IMR-90 (cell line): ENCODE results near the gene HCN2. TPM values are rescaled to one million over a fixed set of nuclear protein-coding genes. Genes with fewer than 3 reads are reported as not detected.

ENCODE experiments used
- ATAC-seq: fragments of 200-7000 bp; cut with Tn5 transposase; 2 replicates; pipeline ENCODE4 v1.9.1; 2020; ENCODE audit warnings: low read depth, mild to moderate bottlenecking, moderate library complexity
- BruUV-seq: library from RNA; stranded (reverse); fragments of 400-500 nt; replicated peaks from 2 replicates; lab custom pipeline; 2021; lab: Mats Ljungman, UMichigan
- CTCF ChIA-PET: fragments of 300-600 bp; formaldehyde crosslinking; extraction: SDS; loops from one replicate; lab custom pipeline; 2021; ENCODE audit warnings: antibody characterized with exemption; lab: Yijun Ruan, JAX
- POLR2A ChIA-PET: fragments of 300-600 bp; sonication (Branson Sonifier 250); formaldehyde crosslinking; loops from one replicate; lab custom pipeline; 2022; ENCODE audit warnings: antibody characterized with exemption; ENCODE audit not compliant: unreplicated experiment; lab: Charles Lee
- DNase-seq: peaks from one replicate; pipeline ENCODE4 v3.0.0; 2013
- H2AFZ ChIP-seq: replicated peaks from 2 replicates; pipeline ENCODE3; 2013; ENCODE audit warnings: low read length, mild to moderate bottlenecking; ENCODE audit not compliant: poor library complexity
- H2AK5ac ChIP-seq: 2 replicates; pipeline ENCODE4 v1.6.1; 2013; ENCODE audit warnings: low read depth, low read length, inconsistent platforms
- H2AK9ac ChIP-seq: replicated peaks from 2 replicates; pipeline ENCODE3; 2013; ENCODE audit warnings: mild to moderate bottlenecking, low read depth, low read length, moderate library complexity; ENCODE audit not compliant: poor library complexity
- H2BK120ac ChIP-seq: 2 replicates; pipeline ENCODE4 v1.6.1; 2013; ENCODE audit warnings: low read depth, low read length, inconsistent platforms
- H2BK15ac ChIP-seq: 3 replicates; pipeline ENCODE4 v1.6.1; 2013; ENCODE audit warnings: low read depth, low read length, inconsistent platforms
- H2BK20ac ChIP-seq: 2 replicates; pipeline ENCODE4 v1.6.1; 2013; ENCODE audit warnings: low read depth, mild to moderate bottlenecking, inconsistent platforms, low read length, moderate library complexity
- H2BK5ac ChIP-seq: 2 replicates; pipeline ENCODE4 v1.6.1; 2013; ENCODE audit warnings: mild to moderate bottlenecking, low read depth, low read length, inconsistent platforms; ENCODE audit not compliant: poor library complexity, severe bottlenecking
- H3K14ac ChIP-seq: replicated peaks from 2 replicates; pipeline ENCODE4 v1.6.1; 2013; ENCODE audit warnings: low read depth, low read length, inconsistent platforms
- H3K18ac ChIP-seq: 2 replicates; pipeline ENCODE4 v1.6.1; 2013; ENCODE audit warnings: low read depth, low read length, control low read depth
- H3K23ac ChIP-seq: 2 replicates; pipeline ENCODE4 v1.6.1; 2013; ENCODE audit warnings: low read depth, low read length, inconsistent platforms
- H3K27ac ChIP-seq: 2 replicates; pipeline ENCODE4 v1.5.1; 2013; ENCODE audit warnings: mild to moderate bottlenecking, control low read depth, low read length; ENCODE audit not compliant: insufficient read depth
- H3K27me3 ChIP-seq: 2 replicates; pipeline ENCODE4 v1.6.1; 2013; ENCODE audit warnings: low read length; ENCODE audit not compliant: control insufficient read depth, insufficient read depth
- H3K36me3 ChIP-seq: 2 replicates; pipeline ENCODE4 v1.6.1; 2013; ENCODE audit warnings: low read length, mixed read lengths; ENCODE audit not compliant: control insufficient read depth, insufficient read depth
- H3K4ac ChIP-seq: 2 replicates; pipeline ENCODE4 v1.6.1; 2013; ENCODE audit warnings: low read depth, low read length, inconsistent platforms
- H3K4me1 ChIP-seq: 2 replicates; pipeline ENCODE4 v1.6.1; 2013; ENCODE audit warnings: low read length, mixed read lengths; ENCODE audit not compliant: control insufficient read depth, insufficient read depth
- H3K4me2 ChIP-seq: 2 replicates; pipeline ENCODE4 v1.6.1; 2013; ENCODE audit warnings: low read depth, mild to moderate bottlenecking, control low read depth, low read length, moderate library complexity
- H3K4me3 ChIP-seq: 2 replicates; pipeline ENCODE4 v1.5.1; 2013; ENCODE audit warnings: low read depth, mild to moderate bottlenecking, control low read depth, low read length, moderate library complexity; ENCODE audit not compliant: insufficient read depth
- H3K56ac ChIP-seq: 2 replicates; pipeline ENCODE4 v1.6.1; 2013; ENCODE audit warnings: low read length, inconsistent platforms; ENCODE audit not compliant: insufficient read depth; ENCODE audit errors: extremely low read depth
- H3K79me1 ChIP-seq, 2 experiments: 2 replicates each; pipeline ENCODE4 v1.6.1; 2013; ENCODE audit warnings: low read length in 2 of 2, inconsistent platforms in 1 of 2, low read depth in 1 of 2
- H3K9ac ChIP-seq: 2 replicates; pipeline ENCODE4 v1.6.1; 2013; ENCODE audit warnings: low read depth, low read length, control low read depth
- H3K9me1 ChIP-seq: 2 replicates; pipeline ENCODE4 v1.6.1; 2013; ENCODE audit warnings: low read length, inconsistent platforms; ENCODE audit not compliant: insufficient read depth
- H3K9me3 ChIP-seq: 2 replicates; pipeline ENCODE4 v1.6.1; 2013; ENCODE audit warnings: low read length; ENCODE audit not compliant: control insufficient read depth, insufficient read depth
- H4K20me1 ChIP-seq: 2 replicates; pipeline ENCODE4 v1.6.1; 2013; ENCODE audit warnings: low read length, inconsistent platforms; ENCODE audit not compliant: insufficient read depth
- H4K5ac ChIP-seq: 2 replicates; pipeline ENCODE4 v1.6.1; 2013; ENCODE audit warnings: mild to moderate bottlenecking, low read depth, low read length, control low read depth
- H4K8ac ChIP-seq, 2 experiments: 2 replicates each; pipeline ENCODE4 v1.6.1; 2013; ENCODE audit warnings: low read depth in 2 of 2, low read length in 2 of 2, control low read depth in 1 of 2, inconsistent platforms in 1 of 2
- H4K91ac ChIP-seq: 2 replicates; pipeline ENCODE4 v1.6.1; 2013; ENCODE audit warnings: low read depth, low read length, inconsistent platforms; ENCODE audit not compliant: insufficient read depth
- BHLHE40 ChIP-seq: fragments of 150-350 bp; IDR thresholded peaks from 2 replicates; pipeline ENCODE4 v1.6.1; 2016; ENCODE audit warnings: mild to moderate bottlenecking, low read depth, low read length
- CEBPB ChIP-seq: IDR thresholded peaks from 2 replicates; pipeline ENCODE4 v1.6.1; 2012; ENCODE audit warnings: low read depth, low read length, improper control_type of control experiment
- CHD1 ChIP-seq: IDR thresholded peaks from 2 replicates; pipeline ENCODE4 v1.6.1; 2012; ENCODE audit warnings: low read depth, low read length, improper control_type of control experiment
- CTCF ChIP-seq: conservative IDR thresholded peaks from 2 replicates; pipeline ENCODE4 v1.5.1; 2012; ENCODE audit warnings: mild to moderate bottlenecking, low read depth, low read length, improper control_type of control experiment
- ELK1 ChIP-seq: fragments of 150-350 bp; IDR thresholded peaks from 2 replicates; pipeline ENCODE4 v1.6.1; 2016; ENCODE audit warnings: low read depth, mild to moderate bottlenecking, low read length, moderate library complexity, borderline replicate concordance
- FOS ChIP-seq: fragments of 150-350 bp; IDR thresholded peaks from 2 replicates; pipeline ENCODE4 v1.6.1; 2016; ENCODE audit warnings: low read depth, low read length
- MAFK ChIP-seq: IDR thresholded peaks from 2 replicates; pipeline ENCODE4 v1.6.1; 2012; ENCODE audit warnings: low read depth, low read length, improper control_type of control experiment
- MAZ ChIP-seq: IDR thresholded peaks from 2 replicates; pipeline ENCODE4 v1.6.1; 2012; ENCODE audit warnings: low read depth, mild to moderate bottlenecking, low read length, improper control_type of control experiment, moderate library complexity, borderline replicate concordance
- MXI1 ChIP-seq: IDR thresholded peaks from 2 replicates; pipeline ENCODE4 v1.6.1; 2012; ENCODE audit warnings: low read depth, mild to moderate bottlenecking, low read length, moderate library complexity, borderline replicate concordance
- NFE2L2 ChIP-seq: fragments of 150-350 bp; IDR thresholded peaks from 2 replicates; pipeline ENCODE4 v1.6.1; 2016; ENCODE audit warnings: low read depth, mild to moderate bottlenecking, low read length
- POLR2A ChIP-seq: IDR thresholded peaks from 2 replicates; pipeline ENCODE4 v1.6.1; 2012; ENCODE audit warnings: mild to moderate bottlenecking, low read depth, low read length
- RAD21 ChIP-seq: IDR thresholded peaks from 2 replicates; pipeline ENCODE4 v1.6.1; 2012; ENCODE audit warnings: low read length, improper control_type of control experiment
- RFX5 ChIP-seq: IDR thresholded peaks from 2 replicates; pipeline ENCODE4 v1.8.0; 2012; ENCODE audit warnings: low read depth, mild to moderate bottlenecking, low read length, moderate library complexity
- SMC3 ChIP-seq: fragments of 150-350 bp; IDR thresholded peaks from 2 replicates; pipeline ENCODE4 v1.6.1; 2016; ENCODE audit warnings: low read depth, mild to moderate bottlenecking, antibody characterized with exemption, low read length, moderate library complexity
- USF2 ChIP-seq: fragments of 150-350 bp; IDR thresholded peaks from 2 replicates; pipeline ENCODE4 v1.6.1; 2017; ENCODE audit warnings: mild to moderate bottlenecking, antibody characterized with exemption, low read length, low read depth
- WGBS, 2 experiments: methylation state at CpG; one replicate each; pipeline versions ENCODE4 v1.1.5 to v1.1.7; 2013; ENCODE audit warnings: missing lambda C conversion rate in 2 of 2; ENCODE audit not compliant: insufficient read length in 1 of 2; ENCODE audit errors: extremely low coverage in 2 of 2; 5-methylcytosine and 5-hydroxymethylcytosine counted together
- dilution Hi-C: fragments of 300-500 bp; cut with HindIII; formaldehyde crosslinking; loops from one replicate; pipeline ENCODE4 v1.14.3; 2018; ENCODE audit warnings: low sequenced_read_pairs; ENCODE audit not compliant: unreplicated experiment
- in situ Hi-C: fragments of 300-500 bp; cut with MboI; formaldehyde crosslinking; loops from 3 replicates; pipeline ENCODE4 v1.14.3; 2019; ENCODE audit warnings: low sequenced_read_pairs, inconsistent platforms, mixed read lengths
- intact Hi-C: fragments of 100-400 bp; cut with micrococcal nuclease; formaldehyde crosslinking; loops from 2 replicates; pipeline ENCODE4 v1.10.0; 2022
- polyA plus RNA-seq, 3 experiments: library from polyadenylated mRNA; depleted of rRNA; stranded (reverse); fragments of >200 nt; gene quantifications; 2 replicates each; pipeline ENCODE4 v1.2.3, GENCODE V29; 2012; ENCODE audit warnings: low replicate concordance in 1 of 3
- total RNA-seq: library from RNA; depleted of rRNA; stranded (reverse); fragments of >200 nt; gene quantifications from 2 replicates; pipeline ENCODE4 v1.2.3, GENCODE V29; 2012

HCN2 gene
- total and polyA plus RNA-seq, 2 of the 4 experiments (the other 2 are of a cell fraction) = 0.72 to 2.6 TPM

- 0 out of 2 replicates have a peak within 1 kb of the TSS, but pooled peaks have one; percentile 33 for H3K18ac ChIP-seq
- peaks cover 11% of the 10 kb centered on the region; the same call in 1 of the 2 replicates for H3K9me1 ChIP-seq
- peaks cover 0 to 44% of the 10 kb centered on the region in 2 experiments; a peak in 2 of 4 replicates for H3K79me1 ChIP-seq
- peak within 1 kb of the TSS; percentile 98 for H2AFZ ChIP-seq
- ATAC-seq (peak; percentile 82), DNase-seq (peak; percentile 96)
- H3K4me2 ChIP-seq = peak within 1 kb of the TSS; percentile 93
- peaks cover 26% of the 10 kb centered on the region for H3K4me1 ChIP-seq
- peak within 1 kb of the TSS; percentile 77 to 90 for H4K8ac ChIP-seq
- peak within 1 kb of the TSS; percentile 51 for H4K91ac ChIP-seq
- peak within 1 kb of the TSS; percentile 19; the same call in 1 of the 3 replicates for H2BK15ac ChIP-seq
- intact Hi-C loops = no loop called here
- H3K23ac ChIP-seq = peak within 1 kb of the TSS; percentile 88
- peaks cover 43% of the 10 kb centered on the region for H4K20me1 ChIP-seq
- H3K56ac ChIP-seq = peak within 1 kb of the TSS; percentile 61; the same call in 1 of the 2 replicates
- TF ChIP-seq FOS (peak; percentile 15; the same call in 1 of the 2 replicates), SMC3 (no peak), MAFK (no peak), NFE2L2 (no peak), RAD21 (no peak), MXI1 (peak; percentile 64; the same call in 1 of the 2 replicates), CEBPB (no peak), CHD1 (peak; percentile 38; the same call in 1 of the 2 replicates), MAZ (peak; percentile 86; the same call in 1 of the 2 replicates), BHLHE40 (peak; percentile 98), USF2 (peak; percentile 99), ELK1 (no peak), POLR2A (peak; percentile 99), RFX5 (no peak), CTCF (no peak)
- H3K36me3 ChIP-seq = no peaks in the 10 kb centered on the region
- peak within 1 kb of the TSS; percentile 86 for H3K27ac ChIP-seq
- H2BK5ac ChIP-seq = peak within 1 kb of the TSS; percentile 83
- no peak within 1 kb of the TSS for H2BK20ac ChIP-seq
- peak within 1 kb of the TSS; percentile 80 for H4K5ac ChIP-seq
- ChIA-PET POLR2A (no interaction called here), CTCF (no interaction called here)
- peak within 1 kb of the TSS; percentile 57; the same call in 1 of the 2 replicates for H2BK120ac ChIP-seq
- peak within 1 kb of the TSS; percentile 74 for H2AK5ac ChIP-seq
- no TSS peak for BruUV-seq
- H3K4ac ChIP-seq = peak within 1 kb of the TSS; percentile 89
- peak within 1 kb of the TSS; percentile 84 for H3K14ac ChIP-seq
- H3K4me3 ChIP-seq = peak within 1 kb of the TSS; percentile 72
- dilution Hi-C loops = no loop called here
- no peaks in the 10 kb centered on the region for H3K27me3 ChIP-seq
- in situ Hi-C loops = no loop called here
- 0% methylated on average over 38 of the region's 79 CpGs; no CpG with 5 or more reads in 1 of the 2 experiments for WGBS, 2 experiments
- H2AK9ac ChIP-seq = peak within 1 kb of the TSS; percentile 99
- H3K9me3 ChIP-seq = no peaks in the 10 kb centered on the region
- peak within 1 kb of the TSS; percentile 78 for H3K9ac ChIP-seq
These were observed 17.4 kb upstream of the HCN2 start, which contains the start of gene BSG for GRCh38 chr19:572140-572742. BSG (plus strand) TSS chr19:572596; CDS start chr19:572635, 39 bp downstream.
